Pancreas (tissue), 10 donors: Measurements from ENCODE around the gene BEST2. TPM values are rescaled to one million over a fixed set of nuclear protein-coding genes. Genes with fewer than 3 reads are reported as not detected.

Source experiments
- ATAC-seq, 4 donors: fragments of 200-7000 bp; cut with Tn5 transposase; one replicate each; pipeline versions ENCODE4 v1.8.0 to v1.9.1; 2020; ENCODE audit warnings: mild to moderate bottlenecking in 4 of 4, moderate library complexity in 4 of 4
- DNase-seq, 6 donors: peaks; one replicate each; pipeline ENCODE4 v3.0.0-alpha.2; 2020
- FAIRE-seq: peaks from 2 replicates; lab custom pipeline; 2012; peaks lifted over from hg19 to GRCh38; lab: Jason Lieb, UNC
- H3K27ac ChIP-seq, 4 donors: fragments of 200-600 bp; sonication (generic); 1 replicate in 3 of 4; 2 replicates in 1 of 4; pipeline versions ENCODE4 v1.5.0 to v1.8.0; 2020
- H3K27me3 ChIP-seq, 4 donors: fragments of 200-600 bp; one replicate each; pipeline ENCODE4 v1.8.0; 2021
- H3K36me3 ChIP-seq, 3 donors: fragments of 200-600 bp; sonication (generic) in 1 of 3; one replicate each; pipeline versions ENCODE4 v1.5.0 to v1.8.0; 2020 to 2021
- H3K4me1 ChIP-seq, 3 donors: fragments of 200-600 bp; one replicate each; pipeline ENCODE4 v1.8.0; 2021
- H3K4me3 ChIP-seq, 4 donors: fragments of 200-600 bp; sonication (generic) in 2 of 4; one replicate each; pipeline versions ENCODE4 v1.5.0 to v1.8.0; 2020 to 2021
- H3K9me3 ChIP-seq, 4 donors: fragments of 200-600 bp; one replicate each; pipeline ENCODE4 v1.8.0; 2021
- WGBS, 2 donors: extraction: QIAGEN DNeasy Blood & Tissue Kit; methylation state at CpG; one replicate each; pipeline ENCODE4 v1.1.7; 2013; 5-methylcytosine and 5-hydroxymethylcytosine counted together
- intact Hi-C, 3 donors: fragments of 100-400 bp; cut with DNase I; formaldehyde crosslinking; loops; one replicate each; pipeline versions ENCODE4 v1.11.1 to v1.14.2; 2022
- polyA plus RNA-seq, 2 donors: library from polyadenylated mRNA; stranded (reverse); fragments of 200-250 nt; gene quantifications; one replicate each; pipeline ENCODE4 v1.2.3, GENCODE V29; 2013
- total RNA-seq, 6 donors: library from RNA; stranded (reverse); fragmentation: NEBNext Ultra II Directional in 4 of 6; extraction: Animal tissue kit (Norgen Biotek cat#: 25700) in 4 of 6; gene quantifications; one replicate each; pipeline versions ENCODE4 v1.2.1 to v1.2.4, GENCODE V29; 2021 to 2023
- TF ChIP-seq, protein P1 (sequence below), 4 donors: fragments of 200-600 bp; sonication (generic) in 3 of 4; IDR thresholded peaks; one replicate each; pipeline versions ENCODE4 v1.5.0 to v1.8.0; 2021; ENCODE audit warnings: antibody characterized with exemption in 4 of 4
- donor health status: healthy with polysubstance abuse.
- donor health status: DM: no; HTN: no; CAD: no; lungs with moderate emphysema.
- donor health status: DM: no; HTN: no; CAD: no.
- donor health status: control.
- donor health status: control.
- donor health status: Bipolar disorder and iron deficiency.
- donor health status: DM: yes; HTN: yes; CAD: no.
- donor health status: DM: no; HTN: no; CAD: no.
- donor health status: DM: no; HTN: no; CAD: no.
- donor health status: DM: yes; HTN: yes; CAD: no.

BEST2 gene
- total and polyA plus RNA-seq, 8 donors: not detected

DNA sequence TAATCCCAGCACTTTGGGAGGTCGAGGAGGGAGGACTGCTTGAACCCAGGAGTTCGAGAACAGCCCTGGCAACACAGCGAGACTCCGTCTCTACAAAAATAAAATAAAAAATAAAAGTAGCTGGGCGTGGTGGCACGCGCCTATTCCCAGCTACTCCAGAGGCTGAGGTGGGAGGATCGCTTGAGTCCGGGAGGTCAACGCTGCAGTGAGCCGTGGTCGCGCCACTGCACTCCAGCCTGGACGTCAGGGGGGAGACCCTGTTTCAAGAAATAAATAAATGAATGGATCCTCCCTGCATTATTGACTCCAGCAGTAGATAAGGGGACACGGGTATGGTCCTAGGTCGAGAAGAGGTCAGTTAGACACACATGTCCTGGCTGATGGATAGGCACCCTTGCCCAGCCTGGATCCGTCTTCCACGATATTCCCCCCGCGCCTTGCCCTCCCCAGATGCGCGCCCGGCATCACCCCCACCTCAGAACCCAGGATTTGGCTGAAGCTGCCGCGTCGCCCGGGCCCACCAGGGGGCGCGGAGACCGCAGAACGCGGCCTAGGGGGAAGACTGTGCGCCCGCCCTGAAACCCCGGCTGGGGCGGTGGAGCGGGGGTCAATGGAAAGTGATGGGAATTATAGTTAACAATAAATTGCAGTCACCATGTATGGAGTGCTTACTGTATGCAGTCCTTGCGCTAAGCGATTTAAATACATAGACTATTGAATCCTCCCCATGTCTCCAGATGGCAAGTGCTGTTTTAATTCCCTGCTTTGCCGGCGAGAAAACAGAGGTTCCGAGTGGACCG lies 25.8 kb downstream of the BEST2 start:
- Histone ChIP-seq H3K36me3 (no peaks in the 10 kb centered on the region), H3K4me1 (peaks cover 5 to 19% (median 10%) of the 10 kb centered on the region in 3 donors), H3K9me3 (no peaks in the 10 kb centered on the region), H3K4me3 (peak overlapping the region; percentile 53 to 84 (median 69)), H3K27ac (peak overlapping the region; percentile 76 to 97 (median 94)), H3K27me3 (no peaks in the 10 kb centered on the region)
- peak; percentile 73 to 95 (median 85) for DNase-seq
- intact Hi-C loops: loop anchor here in 1 of 3 donors (2.0 kb wide), 1 partner anchor 19 kb away; no protein-coding TSS in a partner anchor
- FAIRE-seq: no peak
- WGBS, 2 donors: 10 to 11% methylated on average over 43 of the region's 43 CpGs
- TF ChIP-seq, protein P1, sequence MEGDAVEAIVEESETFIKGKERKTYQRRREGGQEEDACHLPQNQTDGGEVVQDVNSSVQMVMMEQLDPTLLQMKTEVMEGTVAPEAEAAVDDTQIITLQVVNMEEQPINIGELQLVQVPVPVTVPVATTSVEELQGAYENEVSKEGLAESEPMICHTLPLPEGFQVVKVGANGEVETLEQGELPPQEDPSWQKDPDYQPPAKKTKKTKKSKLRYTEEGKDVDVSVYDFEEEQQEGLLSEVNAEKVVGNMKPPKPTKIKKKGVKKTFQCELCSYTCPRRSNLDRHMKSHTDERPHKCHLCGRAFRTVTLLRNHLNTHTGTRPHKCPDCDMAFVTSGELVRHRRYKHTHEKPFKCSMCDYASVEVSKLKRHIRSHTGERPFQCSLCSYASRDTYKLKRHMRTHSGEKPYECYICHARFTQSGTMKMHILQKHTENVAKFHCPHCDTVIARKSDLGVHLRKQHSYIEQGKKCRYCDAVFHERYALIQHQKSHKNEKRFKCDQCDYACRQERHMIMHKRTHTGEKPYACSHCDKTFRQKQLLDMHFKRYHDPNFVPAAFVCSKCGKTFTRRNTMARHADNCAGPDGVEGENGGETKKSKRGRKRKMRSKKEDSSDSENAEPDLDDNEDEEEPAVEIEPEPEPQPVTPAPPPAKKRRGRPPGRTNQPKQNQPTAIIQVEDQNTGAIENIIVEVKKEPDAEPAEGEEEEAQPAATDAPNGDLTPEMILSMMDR (IDR thresholded peaks at IDR 0.05): peak; percentile 85 to 94 (median 89)
- ATAC-seq: peak; percentile 47 to 71 (median 60)

DNA sequence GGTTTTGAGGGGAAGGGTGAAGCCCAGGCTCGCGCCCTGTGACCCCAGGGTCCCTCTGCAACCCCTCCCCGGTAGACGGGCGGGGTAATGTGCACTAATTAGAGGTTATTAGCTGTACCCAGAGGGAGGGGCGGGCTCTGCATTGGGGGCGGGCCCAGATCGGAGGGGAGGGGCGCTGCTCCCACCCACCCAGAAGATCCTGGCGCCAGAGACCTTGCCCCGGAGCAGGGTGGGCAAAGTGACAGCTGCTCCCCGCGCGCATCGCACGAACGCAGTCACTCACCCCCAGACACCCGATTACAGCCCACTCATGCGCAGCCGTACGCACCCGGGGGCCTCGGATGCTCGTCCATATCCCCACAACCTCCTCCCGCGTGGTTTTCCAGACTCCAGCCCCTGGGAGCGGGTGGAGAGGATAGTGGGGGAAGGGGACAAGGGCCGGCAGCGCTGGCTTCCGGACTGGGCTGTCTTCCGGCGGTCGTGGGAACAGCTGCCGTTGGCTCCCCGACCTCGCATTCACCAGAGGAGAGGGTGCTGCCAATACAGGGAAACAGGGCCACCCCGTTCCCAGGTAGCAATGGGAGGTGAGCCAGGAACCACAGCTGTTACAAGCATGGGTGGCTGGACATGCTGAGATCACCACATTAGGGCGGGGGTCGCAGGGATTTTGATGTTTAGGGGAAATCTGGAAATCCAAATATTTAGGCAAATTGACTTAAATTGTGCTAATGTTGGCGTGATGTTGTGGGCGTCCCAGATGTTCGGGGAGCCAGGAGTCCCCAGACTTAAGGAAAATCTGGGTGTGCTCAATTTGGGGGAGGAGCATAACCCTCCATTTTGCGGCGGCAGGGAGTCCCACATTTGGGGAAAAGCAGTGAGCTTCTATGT lies 26.7 kb downstream of the BEST2 start:
- peak overlapping the region; percentile 53 to 84 (median 69) for H3K4me3 ChIP-seq
- peaks cover 5 to 23% (median 16%) of the 10 kb centered on the region in 3 donors for H3K4me1 ChIP-seq
- DNase-seq (peak; percentile 83 to 95 (median 91)), FAIRE-seq (no peak), ATAC-seq (peak; percentile 47 to 67 (median 55))
- TF ChIP-seq, protein P1 (IDR thresholded peaks at IDR 0.05): no peak
- no peaks in the 10 kb centered on the region for H3K36me3 ChIP-seq
- H3K9me3 ChIP-seq: no peaks in the 10 kb centered on the region
- intact Hi-C loops: no loop called here
- 1 to 2% methylated on average over 39 to 44 of the region's 44 CpGs for WGBS, 2 donors
- peak overlapping the region; percentile 76 to 97 (median 94) for H3K27ac ChIP-seq
- H3K27me3 ChIP-seq: no peaks in the 10 kb centered on the region

DNA sequence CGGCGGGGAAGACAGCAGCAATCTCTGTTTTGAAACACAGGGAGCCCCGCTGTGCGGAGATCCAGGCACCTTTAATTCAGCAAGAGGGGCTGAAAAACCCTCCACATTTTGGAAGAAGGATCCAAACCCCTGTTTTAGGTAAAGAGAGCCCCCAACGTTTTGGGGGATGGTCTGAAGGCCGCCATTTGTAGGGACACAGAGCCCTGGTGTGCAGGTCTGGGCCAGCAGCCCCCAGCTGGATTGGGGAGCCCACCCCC lies 27.2 kb downstream of the BEST2 start:
- Histone ChIP-seq H3K27ac (peak overlapping the region; percentile 76 to 97 (median 94)), H3K4me1 (peaks cover 5 to 29% (median 21%) of the 10 kb centered on the region in 3 donors), H3K27me3 (no peaks in the 10 kb centered on the region), H3K36me3 (no peaks in the 10 kb centered on the region), H3K9me3 (no peaks in the 10 kb centered on the region), H3K4me3 (peak overlapping the region in 2 of 4 donors; percentile 63 to 84)
- FAIRE-seq (no peak), DNase-seq (no peak), ATAC-seq (no peak)
- TF ChIP-seq, protein P1 (IDR thresholded peaks at IDR 0.05): no peak
- intact Hi-C loops: no loop called here
- WGBS, 2 donors: 56 to 59% methylated on average over 6 of the region's 6 CpGs

DNA sequence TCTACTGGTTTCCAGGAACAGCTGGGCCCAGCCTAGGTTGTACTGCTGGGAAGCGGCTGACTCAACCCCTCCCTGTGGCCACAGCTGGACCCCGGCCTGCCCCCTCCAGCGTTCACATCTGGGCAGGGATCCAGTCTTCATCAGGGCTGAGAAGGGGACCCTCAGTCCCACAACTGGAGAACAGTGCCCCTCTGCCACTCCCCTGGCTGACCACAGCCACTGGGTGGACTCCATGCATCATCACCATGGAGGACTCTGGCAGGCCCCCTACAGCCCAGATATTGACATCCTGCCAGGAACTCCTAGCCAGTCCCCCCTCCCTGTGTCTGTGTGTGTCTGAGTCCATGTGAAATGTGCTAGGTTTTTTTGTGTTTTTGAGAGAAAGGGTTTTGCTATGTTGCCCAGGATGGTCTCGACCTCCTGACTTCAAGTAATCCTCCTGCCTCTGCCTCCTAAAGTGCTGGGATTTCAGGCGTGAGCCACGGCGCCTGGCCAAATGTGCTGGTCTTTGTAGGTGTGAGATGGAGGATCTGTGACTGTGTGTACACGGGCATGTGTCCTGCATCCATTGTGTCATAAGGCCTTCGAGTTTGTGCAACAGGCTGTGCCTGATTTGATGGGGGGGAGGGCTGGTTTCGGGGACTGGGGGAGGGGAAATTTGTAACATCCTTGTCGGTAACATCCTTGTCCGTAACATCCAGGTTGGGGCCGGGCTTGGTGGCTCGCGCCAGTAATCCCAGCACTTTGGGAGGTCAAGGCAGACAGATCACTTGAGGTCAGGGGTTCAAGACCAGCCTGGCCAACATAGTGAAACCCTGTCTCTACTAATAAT lies 27.8 kb downstream of the BEST2 start:
- Histone ChIP-seq H3K27ac (peak overlapping the region; percentile 76 to 97 (median 94)), H3K4me1 (peaks cover 5 to 29% (median 21%) of the 10 kb centered on the region in 3 donors), H3K9me3 (no peaks in the 10 kb centered on the region), H3K27me3 (no peaks in the 10 kb centered on the region), H3K4me3 (peak overlapping the region in 2 of 4 donors; percentile 63 to 84), H3K36me3 (no peaks in the 10 kb centered on the region)
- TF ChIP-seq, protein P1 (IDR thresholded peaks at IDR 0.05): no peak
- peak in 5 of 6 donors; percentile 50 to 65 (median 61) for DNase-seq
- no peak for FAIRE-seq
- no peak for ATAC-seq
- 76 to 80% methylated on average over 14 to 15 of the region's 15 CpGs for WGBS, 2 donors
- intact Hi-C loops: no loop called here
